HepG2 (cell line): ENCODE results near the gene POFUT2. TPM values are rescaled to one million over a fixed set of nuclear protein-coding genes. Genes with fewer than 3 reads are reported as not detected.

Experiments
- CEBPZ ChIP-seq: IDR thresholded peaks from 2 replicates; pipeline ENCODE4 v1.6.1; 2012; ENCODE audit warnings: low read length, improper control_type of control experiment
- HINFP ChIP-seq: sonication (generic); formaldehyde crosslinking; IDR thresholded peaks from 2 replicates; pipeline ENCODE4 v1.4.0; 2020; ENCODE audit warnings: low read depth, mild to moderate bottlenecking, missing genetic modification reagents
- HMG20B ChIP-seq: conservative IDR thresholded peaks from 2 replicates; pipeline ENCODE4 v1.6.1; 2016; ENCODE audit warnings: missing genetic modification reagents, missing compliant biosample characterization
- JUN ChIP-seq: sonication (generic); formaldehyde crosslinking; IDR thresholded peaks from 2 replicates; pipeline ENCODE4 v1.4.0; 2020; ENCODE audit warnings: mild to moderate bottlenecking, missing genetic modification reagents
- MEIS1 ChIP-seq: sonication (generic); formaldehyde crosslinking; IDR thresholded peaks from 2 replicates; pipeline ENCODE4 v1.9.0; 2021; ENCODE audit warnings: mild to moderate bottlenecking, missing genetic modification reagents, moderate library complexity, borderline replicate concordance
- PLSCR1 ChIP-seq: sonication (generic); formaldehyde crosslinking; IDR thresholded peaks from 2 replicates; pipeline ENCODE4 v1.5.0; 2020; ENCODE audit warnings: missing genetic modification reagents, mild to moderate bottlenecking, borderline replicate concordance
- REST ChIP-seq, 2 experiments: IDR thresholded peaks; 2 replicates each; pipeline ENCODE4 v1.6.1; 2011 to 2012; ENCODE audit warnings: low read length in 2 of 2, borderline replicate concordance in 1 of 2, low read depth in 1 of 2, mild to moderate bottlenecking in 1 of 2, moderate library complexity in 1 of 2
- RFXAP ChIP-seq: sonication (generic); formaldehyde crosslinking; IDR thresholded peaks from 2 replicates; pipeline ENCODE4 v1.4.0; 2020; ENCODE audit warnings: missing genetic modification reagents, borderline replicate concordance
- TARDBP ChIP-seq: sonication (generic); formaldehyde crosslinking; IDR thresholded peaks from 2 replicates; pipeline ENCODE4 v1.8.0; 2022; ENCODE audit warnings: mild to moderate bottlenecking, missing genetic modification reagents
- ZEB1 ChIP-seq: IDR thresholded peaks from 2 replicates; pipeline ENCODE4 v1.6.1; 2012; ENCODE audit warnings: mild to moderate bottlenecking, low read depth, inconsistent platforms; ENCODE audit not compliant: insufficient replicate concordance
- ZFY ChIP-seq: sonication (generic); formaldehyde crosslinking; IDR thresholded peaks from 2 replicates; pipeline ENCODE4 v1.4.0; 2020; ENCODE audit warnings: missing genetic modification reagents
- ZNF136 ChIP-seq: sonication (generic); formaldehyde crosslinking; IDR thresholded peaks from 2 replicates; pipeline ENCODE4 v1.8.1; 2022; ENCODE audit warnings: low read depth, mild to moderate bottlenecking, moderate library complexity, missing genetic modification reagents
- ZNF234 ChIP-seq: sonication (generic); formaldehyde crosslinking; conservative IDR thresholded peaks from 2 replicates; pipeline ENCODE4 v1.5.1; 2020; ENCODE audit warnings: mild to moderate bottlenecking, missing genetic modification reagents
- ZNF33B ChIP-seq: sonication (generic); formaldehyde crosslinking; IDR thresholded peaks from 2 replicates; pipeline ENCODE4 v1.5.1; 2020; ENCODE audit warnings: mild to moderate bottlenecking, missing genetic modification reagents
- ZNF354B ChIP-seq: sonication (generic); formaldehyde crosslinking; IDR thresholded peaks from 2 replicates; pipeline ENCODE4 v1.8.0; 2022; ENCODE audit warnings: mild to moderate bottlenecking, missing genetic modification reagents
- ZNF546 ChIP-seq: sonication (generic); formaldehyde crosslinking; conservative IDR thresholded peaks from 2 replicates; pipeline ENCODE4 v1.8.1; 2023; ENCODE audit warnings: mild to moderate bottlenecking, missing genetic modification reagents
- ZNF660 ChIP-seq: sonication (generic); formaldehyde crosslinking; IDR thresholded peaks from 2 replicates; pipeline ENCODE4 v1.5.1; 2020; ENCODE audit warnings: mild to moderate bottlenecking, low read depth, missing genetic modification reagents, borderline replicate concordance
- ZNF746 ChIP-seq: sonication (generic); formaldehyde crosslinking; IDR thresholded peaks from 2 replicates; pipeline ENCODE4 v1.8.0; 2022; ENCODE audit warnings: mild to moderate bottlenecking, missing genetic modification reagents
- ZNF879 ChIP-seq: sonication (generic); formaldehyde crosslinking; IDR thresholded peaks from 2 replicates; pipeline ENCODE4 v1.8.1; 2023; ENCODE audit warnings: missing genetic modification reagents
- polyA plus RNA-seq, 8 experiments: library from polyadenylated mRNA; depleted of rRNA in 3 of 8; stranded (reverse) in 7 of 8; unstranded in 1 of 8; fragments of >200 nt; fragmentation: Illumina TruSeq in 4 of 8; extraction: Trizol in 4 of 8; gene quantifications; 2 replicates each; pipeline versions ENCODE4 v1.2.1 to v1.2.3, GENCODE V29; 2011 to 2016; ENCODE audit warnings: low read depth in 4 of 8, missing spikeins in 1 of 8, mixed read lengths in 1 of 8; ENCODE audit not compliant: insufficient read depth in 1 of 8
- total RNA-seq, 5 experiments: library from RNA; depleted of rRNA; stranded (reverse); fragments of >200 nt; fragmentation: Illumina TruSeq; extraction: Trizol; gene quantifications; 2 replicates each; pipeline ENCODE4 v1.2.3, GENCODE V29; 2016; ENCODE audit warnings: low read depth in 1 of 5

The POFUT2 gene
- total and polyA plus RNA-seq, 2 of the 13 experiments (the other 11 are each of a cell fraction or from before 2014, with no cell fraction given), result 22.8 to 24.0 TPM

- TF ChIP-seq ZNF546 (no peak), ZNF234 (no peak), RFXAP (CRISPR knock-in tag) (no peak), ZNF879 (CRISPR knock-in tag) (no peak), ZNF354B (CRISPR knock-in tag) (no peak), PLSCR1 (CRISPR knock-in tag) (no peak), JUN (CRISPR knock-in tag) (no peak), MEIS1 (CRISPR knock-in tag) (peak; percentile 79), ZNF33B (CRISPR knock-in tag) (peak; percentile 84; the same call in 1 of the 2 replicates), ZFY (CRISPR knock-in tag) (peak; percentile 40; the same call in 1 of the 2 replicates), ZNF746 (no peak), CEBPZ (no peak), ZNF660 (no peak), ZEB1 (no peak), HINFP (peak; percentile 74; the same call in 1 of the 2 replicates), HMG20B (CRISPR knock-in tag) (no peak), TARDBP (CRISPR knock-in tag) (0 out of 2 replicates have a peak, but pooled peaks have one; percentile 48), REST (IDR thresholded peaks at IDR 0.05; ENCODE audit: borderline replicate concordance in 1 of 2, low read depth in 1 of 2, low read length in 2 of 2) (no peak), ZNF136 (CRISPR knock-in tag) (0 out of 2 replicates have a peak, but pooled peaks have one; percentile 34)
Measured at GRCh38 chr21:45292399-45293219, 4.9 kb upstream of the POFUT2 start (continued).
